ENCODE data around the gene ZFYVE1.
"Not testable (repeated sequence)": the region's sequence is repeated elsewhere in the genome, so short reads cannot be mapped to it uniquely, and the experiment has no call there.

The ZFYVE1 gene, protein sequence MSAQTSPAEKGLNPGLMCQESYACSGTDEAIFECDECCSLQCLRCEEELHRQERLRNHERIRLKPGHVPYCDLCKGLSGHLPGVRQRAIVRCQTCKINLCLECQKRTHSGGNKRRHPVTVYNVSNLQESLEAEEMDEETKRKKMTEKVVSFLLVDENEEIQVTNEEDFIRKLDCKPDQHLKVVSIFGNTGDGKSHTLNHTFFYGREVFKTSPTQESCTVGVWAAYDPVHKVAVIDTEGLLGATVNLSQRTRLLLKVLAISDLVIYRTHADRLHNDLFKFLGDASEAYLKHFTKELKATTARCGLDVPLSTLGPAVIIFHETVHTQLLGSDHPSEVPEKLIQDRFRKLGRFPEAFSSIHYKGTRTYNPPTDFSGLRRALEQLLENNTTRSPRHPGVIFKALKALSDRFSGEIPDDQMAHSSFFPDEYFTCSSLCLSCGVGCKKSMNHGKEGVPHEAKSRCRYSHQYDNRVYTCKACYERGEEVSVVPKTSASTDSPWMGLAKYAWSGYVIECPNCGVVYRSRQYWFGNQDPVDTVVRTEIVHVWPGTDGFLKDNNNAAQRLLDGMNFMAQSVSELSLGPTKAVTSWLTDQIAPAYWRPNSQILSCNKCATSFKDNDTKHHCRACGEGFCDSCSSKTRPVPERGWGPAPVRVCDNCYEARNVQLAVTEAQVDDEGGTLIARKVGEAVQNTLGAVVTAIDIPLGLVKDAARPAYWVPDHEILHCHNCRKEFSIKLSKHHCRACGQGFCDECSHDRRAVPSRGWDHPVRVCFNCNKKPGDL

DNA sequence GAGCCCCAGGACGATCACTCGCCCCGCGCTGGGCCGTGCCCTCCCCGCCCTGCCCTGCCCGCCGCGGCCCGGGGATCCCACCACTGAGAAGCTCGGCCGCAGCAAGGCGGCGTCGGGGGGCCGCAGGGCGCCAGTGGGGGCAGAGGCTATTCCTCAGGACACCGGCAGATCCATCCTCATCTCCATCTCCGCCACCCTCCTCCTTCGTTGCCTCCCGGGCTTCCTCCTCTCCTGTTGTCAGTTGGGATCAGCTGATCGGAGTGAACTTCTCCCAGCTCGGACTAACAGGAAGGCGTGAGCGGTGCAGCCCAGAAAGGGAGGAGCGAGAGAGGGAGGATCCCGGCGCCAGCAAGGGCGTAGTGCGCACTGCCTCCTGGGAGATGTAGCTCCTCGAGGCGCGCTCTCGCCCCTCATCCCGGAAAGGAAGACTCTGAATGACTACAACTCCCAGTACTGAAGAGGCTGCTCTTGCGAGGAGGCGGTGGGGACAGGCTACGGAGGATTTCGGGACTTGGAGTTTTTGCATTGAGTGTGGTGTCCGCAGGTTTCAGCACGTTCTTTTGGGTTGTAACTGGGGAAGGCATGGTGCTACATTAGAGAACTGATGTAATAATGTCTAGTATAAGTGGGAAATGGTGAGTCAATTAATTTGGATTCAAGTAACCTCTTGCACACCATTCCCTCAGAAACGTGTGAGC lies at the start of gene ZFYVE1:
ZFYVE1 (minus strand) TSS at position 262 of the 698 bp plus-strand sequence. CDS start 2,598 bp downstream, outside the sequence.
- peak; percentile 88 for DNase-seq

DNA sequence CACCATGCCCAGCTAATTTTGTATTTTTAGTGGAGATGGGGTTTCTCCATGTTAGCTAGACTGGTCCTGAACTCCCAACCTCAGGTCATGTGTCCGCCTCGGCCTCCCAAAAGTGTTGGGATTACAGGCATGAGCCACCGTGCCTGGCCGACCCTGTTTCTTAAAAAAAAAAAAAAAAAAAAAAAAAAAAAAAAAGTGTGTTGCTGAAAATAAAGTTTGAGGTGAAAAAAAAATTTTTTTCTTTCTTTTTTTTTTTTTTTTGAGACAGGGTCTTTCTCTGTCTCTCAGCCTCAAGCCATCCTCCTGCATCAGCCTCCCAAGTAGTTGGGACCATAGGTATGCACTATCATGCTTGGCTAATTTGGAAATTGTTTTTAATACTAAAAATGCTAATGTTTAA lies 42.7 kb upstream of the ZFYVE1 start:
- no peak for DNase-seq

DNA sequence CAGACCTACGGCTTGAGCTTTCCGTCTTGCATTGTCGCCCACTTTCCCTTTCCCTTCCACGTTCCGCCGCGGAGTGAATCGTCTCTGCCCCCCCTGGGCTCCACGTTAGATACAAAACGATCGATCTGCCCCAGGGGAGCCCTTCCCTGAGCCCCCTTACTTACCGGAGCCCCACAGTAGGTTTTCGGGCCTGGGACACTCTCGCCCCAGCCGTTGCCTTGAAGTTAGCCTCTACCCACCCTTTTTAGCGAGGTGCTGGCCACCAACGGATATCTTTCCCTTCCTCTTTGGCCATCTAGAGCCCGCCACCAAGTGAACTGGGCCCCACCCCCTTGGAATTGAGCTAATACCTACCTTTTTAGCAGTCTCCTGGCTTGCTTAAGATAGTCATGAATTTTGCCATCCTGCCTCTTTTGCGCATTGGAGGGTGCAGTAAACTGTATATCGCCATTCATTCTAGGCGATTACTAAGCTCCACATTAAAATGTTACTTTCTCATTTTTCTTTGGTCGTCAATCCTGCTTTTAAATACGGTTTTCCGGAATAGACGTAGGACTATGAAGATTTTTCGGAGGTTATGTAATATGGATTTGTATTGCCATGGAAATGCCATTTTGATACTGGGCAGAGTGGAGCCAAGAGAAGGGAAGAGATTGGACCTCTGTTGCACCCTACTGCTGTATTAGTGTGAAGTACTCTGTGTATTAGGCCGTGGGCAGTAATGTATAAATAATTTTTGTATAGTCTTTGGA lies 32.2 kb upstream of the ZFYVE1 start:
- no peak for DNase-seq

DNA sequence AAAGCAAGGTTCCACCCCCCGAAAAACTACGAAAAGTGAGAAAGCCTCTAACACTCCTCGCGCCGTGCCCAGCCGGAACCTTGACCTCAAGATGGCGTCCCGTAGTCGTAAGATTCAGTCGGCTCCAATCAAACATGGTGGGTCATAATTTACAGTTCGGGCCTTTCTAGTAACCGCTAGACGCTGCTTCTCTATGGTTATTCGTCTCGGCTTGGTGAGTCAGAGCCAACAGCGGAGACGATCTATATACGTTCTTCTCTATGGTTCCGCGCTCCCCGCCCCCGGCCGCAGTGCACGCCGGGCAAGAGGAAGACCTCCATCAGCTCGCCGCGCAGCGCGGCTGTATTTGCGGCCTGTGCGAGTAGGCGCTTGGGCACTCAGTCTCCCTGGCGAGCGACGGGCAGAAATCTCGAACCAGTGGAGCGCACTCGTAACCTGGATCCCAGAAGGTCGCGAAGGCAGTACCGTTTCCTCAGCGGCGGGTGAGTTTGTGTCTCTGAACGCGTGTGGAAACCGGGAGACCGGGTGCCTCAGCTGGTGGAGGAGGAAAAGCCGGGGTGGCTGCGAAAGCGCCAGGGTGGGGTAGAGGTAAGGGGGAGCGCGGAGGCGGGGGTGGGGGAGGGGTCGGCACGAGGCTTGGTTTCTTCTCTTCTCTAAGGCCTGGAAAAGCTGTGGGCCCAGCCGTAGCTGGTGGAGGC lies 31.5 kb upstream of the ZFYVE1 start, which contains the start of gene RBM25:
RBM25 (plus strand) TSS at position 311 of the 698 bp plus-strand sequence. CDS start 13,108 bp downstream, outside the sequence.
- DNase-seq: peak; percentile 93

DNA sequence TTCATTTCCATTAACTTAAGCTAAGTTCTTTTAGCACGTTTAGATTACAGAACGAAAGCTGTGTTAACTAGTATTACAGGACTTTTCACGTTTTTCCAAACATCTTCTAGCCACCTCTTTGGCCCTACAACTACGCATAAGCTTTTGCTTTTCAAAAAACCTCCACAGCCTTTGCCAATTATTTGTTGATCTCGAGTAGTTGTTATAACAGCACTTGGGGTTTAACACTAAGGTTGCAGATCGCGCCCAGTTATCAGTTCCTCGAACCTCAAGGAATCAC lies 31.0 kb upstream of the ZFYVE1 start:
- DNase-seq: no peak

DNA sequence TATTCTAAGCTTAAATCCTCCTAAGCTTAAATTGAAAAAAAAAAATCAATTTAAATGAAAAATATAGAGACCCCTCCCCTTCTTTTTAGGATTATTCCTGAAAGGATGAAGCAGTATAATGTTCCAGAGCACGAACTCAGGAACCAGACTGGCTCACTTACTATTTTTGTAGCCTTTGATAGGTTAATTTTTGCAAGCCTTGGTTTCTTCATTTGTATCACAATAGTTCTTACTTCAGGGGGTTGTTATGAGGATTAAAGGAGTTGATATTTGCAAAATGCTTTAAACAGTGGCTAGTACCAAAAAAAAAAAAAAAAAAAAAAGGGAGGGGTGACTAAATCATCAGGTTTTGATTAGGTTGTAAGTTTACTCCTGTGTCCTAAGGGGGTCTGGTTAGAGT lies 28.3 kb upstream of the ZFYVE1 start:
- DNase-seq: no peak

DNA sequence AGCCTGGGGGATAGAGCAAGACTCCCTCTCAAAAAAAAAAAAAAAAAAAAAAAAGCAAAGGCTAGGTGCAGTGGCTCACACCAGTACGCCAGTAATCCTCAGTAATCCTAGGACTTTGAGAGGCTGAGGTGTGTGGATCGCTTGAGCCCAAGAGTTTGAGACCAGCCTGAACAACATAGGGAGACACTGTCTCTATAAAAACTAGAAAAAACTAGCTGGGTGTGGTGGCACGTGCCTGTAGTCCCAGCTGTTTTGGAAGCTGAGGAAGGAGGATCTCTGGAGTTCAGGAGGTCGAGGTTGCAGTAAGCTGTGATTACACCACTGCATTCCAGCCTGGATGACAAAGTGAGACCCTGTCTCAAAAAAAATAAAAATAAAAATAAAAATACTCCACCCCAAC lies 22.5 kb upstream of the ZFYVE1 start:
- no peak for DNase-seq

DNA sequence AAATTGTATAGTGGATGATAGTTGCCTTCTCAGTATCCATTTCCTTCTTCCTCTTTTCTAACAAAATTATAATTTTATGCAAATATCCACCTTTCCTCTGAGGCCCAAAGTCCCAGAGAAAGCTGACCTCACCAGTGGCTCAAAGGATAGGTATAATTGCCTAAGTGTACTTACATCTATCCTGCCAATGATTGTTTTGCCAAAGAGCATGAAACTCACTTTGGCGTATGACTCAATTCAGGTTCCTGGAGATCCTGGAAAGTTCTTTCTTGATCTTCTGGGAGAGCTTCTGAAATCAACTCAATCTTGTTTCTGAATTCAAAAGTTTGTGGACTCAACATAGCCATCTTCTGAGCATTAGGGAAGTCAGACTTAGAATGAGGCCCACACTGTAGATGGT lies 20.9 kb upstream of the ZFYVE1 start:
- DNase-seq: no peak

DNA sequence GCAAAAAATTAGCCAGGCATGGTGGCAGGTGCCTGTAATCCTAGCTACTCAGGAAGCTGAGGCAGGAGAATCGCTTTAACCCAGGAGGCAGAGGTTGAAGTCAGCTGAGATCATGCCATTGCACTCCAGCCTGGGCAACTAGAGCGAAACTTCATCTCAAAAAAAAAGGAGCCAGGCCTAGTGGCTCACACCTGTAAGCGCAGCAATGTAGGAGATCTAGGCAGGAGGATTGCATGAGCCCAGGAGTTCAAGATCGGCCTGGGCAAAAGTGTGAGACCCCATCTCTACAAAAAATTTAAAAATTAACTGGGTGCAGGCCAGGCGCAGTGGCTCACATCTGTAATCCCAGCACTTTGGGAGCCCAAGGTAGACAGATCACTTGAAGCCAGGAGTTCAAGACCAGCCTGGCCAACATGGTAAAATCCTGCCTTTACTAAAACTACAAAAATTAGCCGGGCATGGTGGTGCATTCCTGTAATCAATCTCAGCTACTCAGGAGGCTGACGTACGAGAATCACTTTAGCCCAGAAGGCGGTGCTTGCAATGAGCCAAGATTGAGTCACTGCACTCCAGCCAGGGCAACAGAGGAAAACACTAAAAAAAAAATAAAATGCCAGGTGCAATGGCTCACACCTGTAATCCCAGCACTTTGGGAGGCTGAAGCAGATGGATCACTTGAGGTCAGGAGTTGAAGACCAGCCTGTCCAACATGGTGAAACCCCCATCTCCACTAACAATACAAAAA lies 10.0 kb upstream of the ZFYVE1 start:
- DNase-seq: not testable (repeated sequence)

DNA sequence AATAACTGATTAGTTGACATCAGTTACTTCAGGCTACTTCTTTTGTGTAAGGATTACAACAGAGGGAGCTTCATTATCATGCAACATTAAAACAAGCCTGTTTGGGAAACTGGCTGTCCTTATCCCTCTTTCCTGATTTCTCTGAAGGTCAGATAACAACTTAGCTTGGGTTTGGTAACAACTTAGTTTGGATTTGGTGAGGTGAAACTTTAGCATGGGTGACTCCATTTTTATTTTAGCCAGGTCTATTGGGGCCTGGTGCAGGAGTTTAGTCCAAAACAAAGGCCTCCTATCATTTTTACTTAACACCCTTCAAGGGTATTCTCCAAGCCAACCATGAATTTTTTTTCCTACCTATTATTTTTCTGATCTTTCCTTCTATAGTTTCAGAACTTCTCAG lies 1.1 kb upstream of the ZFYVE1 start:
- DNase-seq: no peak

DNA sequence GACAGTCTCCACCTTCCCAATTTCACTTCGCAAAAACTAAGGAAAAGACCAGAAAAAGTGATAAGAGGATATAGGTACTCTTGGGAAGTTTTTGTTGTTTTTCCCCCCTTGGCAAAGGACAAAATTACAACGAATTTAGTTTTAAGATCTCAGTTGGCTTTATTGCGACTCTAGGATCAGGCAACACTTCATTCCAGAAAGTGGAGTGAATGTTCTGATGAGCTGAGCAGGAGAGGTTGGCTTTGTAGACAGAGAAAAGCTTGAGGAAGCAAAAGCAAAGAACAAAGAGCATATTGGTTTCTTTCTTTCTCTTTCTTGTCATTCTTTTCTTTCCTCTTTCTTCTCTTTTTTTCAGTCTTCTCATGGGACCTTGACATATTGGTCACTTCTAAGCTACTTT lies 640 bp upstream of the ZFYVE1 start:
- DNase-seq: no peak

DNA sequence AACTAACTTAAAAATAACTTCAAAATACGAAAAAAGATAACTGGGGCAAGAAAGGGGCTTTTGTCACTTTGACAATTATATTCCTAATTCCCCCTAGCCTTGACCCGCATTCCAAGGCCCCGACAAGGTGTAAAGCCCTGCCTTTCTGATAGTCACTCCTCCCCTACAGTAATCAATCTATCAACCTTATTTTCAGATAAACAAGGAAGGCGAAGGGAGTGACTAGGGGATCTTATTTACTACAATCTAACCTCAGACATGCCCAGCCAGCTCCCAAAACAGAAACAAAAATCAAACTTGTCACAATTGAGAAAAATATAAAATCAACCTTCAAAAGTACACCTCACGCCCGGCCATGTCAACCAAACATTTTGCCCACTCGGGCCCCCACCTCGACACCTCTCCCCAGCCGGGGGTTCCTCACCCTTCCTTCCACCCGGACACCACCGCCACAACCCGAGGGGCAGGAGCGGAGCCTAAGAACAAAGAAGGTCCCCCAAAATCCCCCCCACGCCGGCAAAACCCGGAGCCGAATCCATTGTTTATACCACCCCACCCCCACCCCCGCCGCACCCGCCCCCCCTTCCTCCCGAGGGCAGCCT lies 562 bp downstream of the ZFYVE1 start:
- DNase-seq: no peak

DNA sequence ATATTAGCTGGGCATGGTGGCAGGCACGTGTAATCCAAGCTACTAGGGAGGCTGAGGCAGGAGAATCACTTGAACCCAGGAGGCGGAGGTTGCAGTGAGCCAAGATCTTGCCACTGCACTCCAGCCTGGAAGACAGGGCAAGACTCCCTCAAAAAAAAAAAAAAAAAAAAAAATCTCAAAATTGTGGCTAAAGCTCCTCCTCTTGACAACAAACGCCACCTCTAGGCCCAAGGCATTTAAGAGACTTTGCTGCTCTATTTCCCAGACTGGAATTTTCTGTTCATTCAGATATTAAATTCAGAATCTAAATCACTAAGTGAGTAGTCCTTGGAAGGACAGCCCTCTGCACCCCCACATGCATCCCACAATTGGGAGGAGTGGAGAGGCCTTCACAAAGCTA lies 1.4 kb downstream of the ZFYVE1 start:
- DNase-seq: no peak

DNA sequence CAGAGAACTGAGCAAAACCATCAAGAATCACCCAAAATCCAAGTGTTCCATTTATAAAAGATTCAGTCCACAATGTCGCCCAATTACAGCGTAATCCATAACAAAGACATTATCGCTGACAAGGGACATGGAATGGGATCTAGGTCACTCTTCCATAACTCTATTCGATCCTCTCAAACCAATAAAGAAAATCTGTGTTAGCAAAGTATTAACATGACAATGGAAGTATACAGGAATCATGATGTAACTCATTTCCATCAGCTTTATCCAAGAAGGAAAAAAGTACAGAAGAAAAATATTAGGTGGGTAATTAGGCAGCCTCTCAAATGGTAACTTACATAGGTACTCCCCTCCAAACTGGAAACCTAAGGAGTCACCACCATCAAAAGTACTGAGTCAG lies 4.9 kb downstream of the ZFYVE1 start:
- no peak for DNase-seq

DNA sequence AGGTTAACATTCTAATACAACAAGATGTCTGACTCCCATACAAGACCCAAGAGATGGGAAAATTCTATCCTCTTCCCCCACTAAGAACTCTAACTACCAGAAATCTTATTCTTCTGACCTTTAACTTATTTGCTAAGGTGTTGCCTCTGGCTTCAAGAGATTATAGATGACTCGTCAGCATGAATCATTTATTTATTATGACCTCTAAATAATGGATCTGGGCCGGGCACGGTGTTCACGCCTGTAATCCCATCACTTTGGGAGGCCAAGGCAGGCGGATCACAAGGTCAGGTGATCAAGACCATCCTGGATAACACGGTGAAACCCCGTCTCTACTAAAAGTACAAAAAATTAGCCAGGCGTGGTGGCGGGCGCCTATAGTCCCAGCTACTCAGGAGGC lies 10.9 kb downstream of the ZFYVE1 start:
- not testable (repeated sequence) for DNase-seq

DNA sequence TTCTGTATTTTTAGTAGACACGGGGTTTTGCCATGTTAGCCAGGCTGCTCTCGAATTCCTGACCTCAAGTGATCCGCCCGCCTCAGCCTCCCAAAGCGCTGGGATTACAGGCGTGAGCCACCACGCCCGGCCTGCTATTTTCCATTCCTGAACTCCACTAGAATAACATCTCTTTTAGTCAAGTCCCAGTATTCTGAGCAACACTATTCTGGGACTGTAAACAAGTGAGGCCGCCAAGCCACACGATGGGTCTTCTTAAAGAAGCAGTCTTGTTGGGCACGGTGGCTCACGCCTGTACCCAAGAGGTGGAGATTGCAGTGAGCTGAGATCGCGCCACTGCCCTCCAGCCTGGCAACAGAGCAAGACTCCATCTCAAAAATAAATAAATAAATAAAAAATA lies 11.4 kb downstream of the ZFYVE1 start:
- not testable (repeated sequence) for DNase-seq

DNA sequence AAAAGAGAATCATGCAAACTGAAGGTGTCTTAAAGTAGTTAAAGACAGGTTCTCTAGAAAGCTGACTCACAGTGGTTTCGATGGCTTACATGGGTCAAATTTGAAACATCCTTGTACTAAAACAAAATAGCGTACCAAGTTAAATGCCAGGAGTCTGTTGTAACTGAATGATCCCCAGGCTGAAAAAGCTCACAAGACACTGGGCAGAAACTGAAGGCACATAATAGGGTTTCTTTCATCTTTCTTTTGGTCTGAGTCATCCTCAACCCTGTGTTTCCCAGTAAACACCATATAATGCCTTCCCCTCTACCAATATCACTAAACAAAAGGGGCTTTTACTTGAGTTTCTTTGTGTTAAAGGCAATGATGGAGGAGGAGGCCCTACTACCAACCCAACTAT lies 12.8 kb downstream of the ZFYVE1 start:
- DNase-seq: no peak

DNA sequence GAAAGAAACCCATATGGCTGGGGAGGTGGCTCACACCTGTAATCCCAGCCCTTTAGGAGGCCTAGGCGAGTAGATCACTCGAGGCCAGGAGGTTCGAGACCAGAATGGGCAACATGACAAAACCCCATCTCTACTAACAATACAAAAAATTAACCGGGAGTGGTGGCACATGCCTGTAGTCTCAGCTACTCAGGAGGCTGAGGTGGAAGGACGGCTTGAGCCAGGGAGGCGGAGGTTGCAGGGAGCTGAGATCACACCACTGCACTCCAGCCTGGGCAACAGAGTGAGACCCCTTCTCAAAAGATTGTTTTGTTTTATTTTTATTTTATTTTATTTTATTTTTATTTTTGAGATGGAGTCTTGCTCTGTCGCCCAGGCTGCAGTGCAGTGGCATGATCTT lies 15.7 kb downstream of the ZFYVE1 start:
- not testable (repeated sequence) for DNase-seq

DNA sequence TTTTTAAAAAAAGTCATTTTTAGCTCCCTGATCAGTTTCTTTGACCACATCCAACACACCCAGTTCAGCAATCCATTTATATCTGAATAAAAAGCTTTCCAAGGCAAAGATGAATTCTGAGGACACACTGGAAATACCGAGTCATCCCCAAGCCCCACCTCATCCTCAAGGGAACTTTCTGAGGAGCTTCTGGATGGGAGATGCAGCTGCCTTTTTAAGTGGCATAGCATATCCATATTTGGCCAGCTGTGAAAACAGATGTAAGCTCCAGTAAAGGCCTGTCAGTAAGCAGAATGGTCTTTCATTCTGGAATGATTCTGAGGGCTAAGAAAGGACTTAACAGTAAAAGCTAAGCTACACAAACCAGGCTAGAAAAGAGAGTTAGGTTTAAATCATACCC lies 18.4 kb downstream of the ZFYVE1 start:
- DNase-seq: no peak

DNA sequence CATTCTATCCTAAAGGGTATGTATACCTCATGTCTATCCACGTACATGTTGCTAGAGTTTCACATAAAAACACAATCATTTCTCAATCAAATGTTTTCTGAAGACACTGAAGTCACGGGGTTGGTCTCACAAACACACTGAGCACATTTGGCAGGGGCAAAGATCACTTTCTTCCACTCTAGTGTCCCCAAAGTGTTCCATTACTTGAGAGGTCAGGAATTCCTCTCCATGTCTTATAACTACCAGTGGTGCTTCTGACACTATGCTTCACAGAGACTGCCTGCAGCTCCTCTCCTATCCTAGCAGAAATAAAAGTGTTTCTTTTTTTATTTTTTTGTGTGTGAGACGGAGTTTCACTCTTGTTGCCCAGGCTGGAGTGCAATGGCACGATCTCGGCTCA lies 19.1 kb downstream of the ZFYVE1 start:
- no peak for DNase-seq

DNA sequence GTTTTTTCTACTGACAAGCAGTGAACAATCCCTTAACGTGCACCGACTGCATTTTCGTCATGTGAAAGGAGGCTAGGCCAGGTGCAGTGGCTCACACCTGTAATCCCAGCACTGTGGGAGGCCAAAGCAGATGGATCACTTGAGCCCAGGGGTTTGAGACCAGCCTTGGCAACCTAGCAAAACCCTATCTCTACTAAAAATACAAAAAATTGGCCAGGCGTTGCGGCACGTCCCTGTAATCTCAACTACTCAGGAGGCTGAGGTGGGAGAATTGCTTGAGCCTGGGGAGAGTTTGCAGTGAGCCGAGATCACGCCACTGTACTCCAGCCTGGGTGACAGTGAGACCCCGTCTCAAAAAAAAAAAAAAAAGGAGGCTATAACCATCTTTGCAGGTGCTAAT lies 22.3 kb downstream of the ZFYVE1 start:
- DNase-seq: not testable (repeated sequence)
